ENCODE data around the gene TRAPPC2. TPM values are rescaled to one million over a fixed set of nuclear protein-coding genes. Genes with fewer than 3 reads are reported as not detected.

Gene TRAPPC2
- total and polyA plus RNA-seq, 4 donors, result 3.1 to 12.3 (median 8.8) TPM

GRCh38 chrX:13664020-13664419 lies 70.4 kb downstream of the TRAPPC2 start:
- H3K9me3 ChIP-seq (ENCODE audit: control insufficient read depth in 4 of 4, low read length in 3 of 4), result no peaks in the 10 kb centered on the region
- DNase-seq (ENCODE audit: low spot score), result no peak
- H3K36me3 ChIP-seq (ENCODE audit: control insufficient read depth in 4 of 4, insufficient read depth in 3 of 4, low read depth in 1 of 4, low read length in 3 of 4), result peaks cover 0 to 18% (median 10%) of the 10 kb centered on the region in 4 donors
- TF ChIP-seq REST (IDR thresholded peaks at IDR 0.05) (no peak), HNF4G (IDR thresholded peaks at IDR 0.05) (no peak), GABPA (IDR thresholded peaks at IDR 0.05 in 1 of 2, conservative IDR thresholded peaks at IDR 0.05 in 1 of 2) (no peak), FOXA2 (IDR thresholded peaks at IDR 0.05) (no peak), ZBTB33 (IDR thresholded peaks at IDR 0.05) (no peak), FOXA1 (IDR thresholded peaks at IDR 0.05) (no peak), TAF1 (conservative IDR thresholded peaks at IDR 0.05) (no peak), YY1 (IDR thresholded peaks at IDR 0.05) (no peak), RAD21 (IDR thresholded peaks at IDR 0.05) (no peak), HNF4A (conservative IDR thresholded peaks at IDR 0.05) (no peak), RXRA (IDR thresholded peaks at IDR 0.05) (no peak)
- H3K4me1 ChIP-seq (ENCODE audit: control insufficient read depth in 4 of 4, insufficient read depth in 4 of 4, low read length in 3 of 4), result peaks cover 0 to 2% (median under 1%) of the 10 kb centered on the region in 4 donors
- no peaks in the 10 kb centered on the region for H3K27me3 ChIP-seq (ENCODE audit: control insufficient read depth in 4 of 4, insufficient read depth in 4 of 4, low read length in 3 of 4)
- no peak overlapping the region for H3K27ac ChIP-seq (ENCODE audit: low read depth in 1 of 2, low read length in 2 of 2)
- H3K4me3 ChIP-seq (ENCODE audit: low read depth in 1 of 3, low read length in 3 of 3), result no peak overlapping the region
- no peak overlapping the region for H3K9ac ChIP-seq (ENCODE audit: low read depth in 1 of 2, low read length in 2 of 2)
- 90% methylated on average over 3 of the region's 3 CpGs for WGBS

- WGBS, result 77% methylated on average over 6 of the region's 6 CpGs
- Histone ChIP-seq H3K36me3 (ENCODE audit: control insufficient read depth in 4 of 4, insufficient read depth in 3 of 4, low read depth in 1 of 4, low read length in 3 of 4) (peaks cover 0 to 18% (median 11%) of the 10 kb centered on the region in 4 donors), H3K27me3 (ENCODE audit: control insufficient read depth in 4 of 4, insufficient read depth in 4 of 4, low read length in 3 of 4) (no peaks in the 10 kb centered on the region), H3K4me1 (ENCODE audit: control insufficient read depth in 4 of 4, insufficient read depth in 4 of 4, low read length in 3 of 4) (peaks cover 0 to 5% (median 2%) of the 10 kb centered on the region in 4 donors), H3K9me3 (ENCODE audit: control insufficient read depth in 4 of 4, low read length in 3 of 4) (no peaks in the 10 kb centered on the region), H3K9ac (ENCODE audit: low read depth in 1 of 2, low read length in 2 of 2) (no peak overlapping the region), H3K4me3 (ENCODE audit: low read depth in 1 of 3, low read length in 3 of 3) (no peak overlapping the region), H3K27ac (ENCODE audit: low read depth in 1 of 2, low read length in 2 of 2) (no peak overlapping the region)
- no peak for DNase-seq (ENCODE audit: low spot score)
- TF ChIP-seq FOXA2 (IDR thresholded peaks at IDR 0.05) (no peak), REST (IDR thresholded peaks at IDR 0.05) (no peak), ZBTB33 (IDR thresholded peaks at IDR 0.05) (no peak), RAD21 (IDR thresholded peaks at IDR 0.05) (no peak), ATF3 (IDR thresholded peaks at IDR 0.05) (no peak), EGR1 (IDR thresholded peaks at IDR 0.05; ENCODE audit: low read depth in 2 of 2) (no peak), RXRA (IDR thresholded peaks at IDR 0.05) (no peak), JUND (IDR thresholded peaks at IDR 0.05) (no peak), GABPA (IDR thresholded peaks at IDR 0.05 in 1 of 2, conservative IDR thresholded peaks at IDR 0.05 in 1 of 2) (no peak)
These were observed 72.0 kb downstream of the TRAPPC2 start for GRCh38 chrX:13662355-13662791.
